SK-N-SH (cell line): ENCODE results near the gene TBPL1. TPM values are rescaled to one million over a fixed set of nuclear protein-coding genes. Genes with fewer than 3 reads are reported as not detected.
A peak's percentile ranks its signal among the peaks of the same experiment; 100 is the strongest.

Experiments used
- CTCF ChIA-PET: fragments of 300-600, 350-600 bp; formaldehyde crosslinking; extraction: SDS; loops from one replicate; lab custom pipeline; 2021; lab: Yijun Ruan, JAX
- POLR2A ChIA-PET: fragments of 350-600 bp; sonication (Branson Sonifier 250); formaldehyde crosslinking; extraction: SDS; loops from one replicate; lab custom pipeline; 2020; ENCODE audit warnings: antibody characterized with exemption, inconsistent platforms; lab: Yijun Ruan, JAX
- DNase-seq: peaks from one replicate; pipeline ENCODE4 v3.0.0; 2012
- H2AFZ ChIP-seq: fragments of 200-600 bp; sonication (generic); 2 replicates; pipeline ENCODE4 v1.8.1; 2016; ENCODE audit warnings: antibody characterized with exemption, mild to moderate bottlenecking, low read depth
- H3F3A ChIP-seq: fragments of 200-600 bp; sonication (generic); replicated peaks from 2 replicates; pipeline ENCODE3; 2016; ENCODE audit warnings: antibody characterized with exemption, mild to moderate bottlenecking; ENCODE audit not compliant: insufficient read depth
- H3K27ac ChIP-seq, 2 experiments: fragments of 200-500 bp in 1 of 2; fragments of 200-600 bp in 1 of 2; sonication (Bioruptor generic) in 1 of 2; sonication (generic), shearing (Covaris generic) in 1 of 2; 2 replicates each; pipeline versions ENCODE4 v1.5.1 to v1.6.1; 2014 to 2016; ENCODE audit warnings: low read depth in 2 of 2, inconsistent platforms in 1 of 2, low read length in 1 of 2, mild to moderate bottlenecking in 1 of 2, mixed read lengths in 1 of 2
- H3K27me3 ChIP-seq: fragments of 200-600 bp; sonication (generic), shearing (Covaris generic); 2 replicates; pipeline ENCODE4 v1.6.1; 2016; ENCODE audit warnings: mixed run types; ENCODE audit not compliant: insufficient read depth
- H3K36me3 ChIP-seq, 2 experiments: fragments of 200-500 bp in 1 of 2; fragments of 200-600 bp in 1 of 2; sonication (Bioruptor generic) in 1 of 2; sonication (generic) in 1 of 2; replicated peaks in 1 of 2; 2 replicates each; pipeline versions ENCODE3 to v1.5.1; 2014 to 2016; ENCODE audit warnings: low read length in 1 of 2, mild to moderate bottlenecking in 1 of 2; ENCODE audit not compliant: insufficient read depth in 2 of 2, control insufficient read depth in 1 of 2
- H3K4me1 ChIP-seq, 2 experiments: fragments of 200-500 bp in 1 of 2; fragments of 200-600 bp in 1 of 2; sonication (Bioruptor generic) in 1 of 2; sonication (generic), shearing (Covaris generic) in 1 of 2; 2 replicates each; pipeline versions ENCODE4 v1.5.1 to v1.6.1; 2014 to 2016; ENCODE audit warnings: low read depth in 1 of 2, low read length in 1 of 2, mixed run types in 1 of 2; ENCODE audit not compliant: insufficient read depth in 2 of 2, control insufficient read depth in 1 of 2
- H3K4me2 ChIP-seq: fragments of 200-600 bp; sonication (generic), shearing (Covaris generic); 2 replicates; pipeline ENCODE4 v1.6.1; 2017; ENCODE audit warnings: mixed run types
- H3K4me3 ChIP-seq, 2 experiments: fragments of 200-500 bp in 1 of 2; fragments of 200-600 bp in 1 of 2; sonication (Bioruptor generic) in 1 of 2; sonication (generic), shearing (Covaris generic) in 1 of 2; 2 replicates each; pipeline versions ENCODE4 v1.5.1 to v1.8.1; 2014 to 2016; ENCODE audit warnings: low read depth in 2 of 2, inconsistent platforms in 1 of 2, low read length in 1 of 2, mild to moderate bottlenecking in 1 of 2, mixed read lengths in 1 of 2, moderate library complexity in 1 of 2
- H3K79me2 ChIP-seq: fragments of 200-600 bp; sonication (generic); 2 replicates; pipeline ENCODE4 v1.8.1; 2017; ENCODE audit warnings: mild to moderate bottlenecking; ENCODE audit not compliant: insufficient read depth
- H3K9ac ChIP-seq: fragments of 200-600 bp; sonication (generic); 2 replicates; pipeline ENCODE4 v1.6.1; 2017; ENCODE audit warnings: mixed run types
- H3K9me2 ChIP-seq: fragments of 200-600 bp; sonication (generic); 2 replicates; pipeline ENCODE4 v1.6.1; 2017; ENCODE audit warnings: mixed run types
- H3K9me3 ChIP-seq: fragments of 200-600 bp; sonication (generic); 2 replicates; pipeline ENCODE4 v1.6.1; 2017; ENCODE audit warnings: mixed run types, mild to moderate bottlenecking, moderate library complexity
- H4K20me1 ChIP-seq: fragments of 200-600 bp; sonication (generic); 2 replicates; pipeline ENCODE4 v1.6.1; 2017; ENCODE audit warnings: mild to moderate bottlenecking, mixed run types; ENCODE audit not compliant: insufficient read depth
- EP300 ChIP-seq, 2 experiments: IDR thresholded peaks; 2 replicates each; pipeline versions ENCODE4 v1.4.0 to v1.6.1; 2012; ENCODE audit warnings: borderline replicate concordance in 1 of 2, low read depth in 1 of 2, low read length in 1 of 2
- FOSL2 ChIP-seq: IDR thresholded peaks from 2 replicates; pipeline ENCODE4 v1.4.0; 2012; ENCODE audit warnings: low read depth, mild to moderate bottlenecking, moderate library complexity, borderline replicate concordance
- FOXM1 ChIP-seq: IDR thresholded peaks from 2 replicates; pipeline ENCODE4 v1.4.0; 2012; ENCODE audit warnings: low read depth, mild to moderate bottlenecking
- JUND ChIP-seq: IDR thresholded peaks from 2 replicates; pipeline ENCODE4 v1.4.0; 2012
- MEF2A ChIP-seq: IDR thresholded peaks from 2 replicates; pipeline ENCODE4 v1.4.0; 2012; ENCODE audit warnings: low read depth, borderline replicate concordance
- MXI1 ChIP-seq: IDR thresholded peaks from 2 replicates; pipeline ENCODE4 v1.6.1; 2012; ENCODE audit warnings: mild to moderate bottlenecking, low read depth, low read length, improper control_type of control experiment
- NFIC ChIP-seq: IDR thresholded peaks from 2 replicates; pipeline ENCODE4 v1.4.0; 2012; ENCODE audit warnings: borderline replicate concordance
- NRF1 ChIP-seq: IDR thresholded peaks from 2 replicates; pipeline ENCODE4 v1.6.1; 2012; ENCODE audit warnings: low read depth, mild to moderate bottlenecking, low read length
- PBX3 ChIP-seq: IDR thresholded peaks from 2 replicates; pipeline ENCODE4; 2012
- POLR2AphosphoS5 ChIP-seq: IDR thresholded peaks from 2 replicates; pipeline ENCODE4 v1.6.1; 2012; ENCODE audit warnings: low read depth, low read length
- RAD21 ChIP-seq: IDR thresholded peaks from 2 replicates; pipeline ENCODE4 v1.6.1; 2012; ENCODE audit warnings: mild to moderate bottlenecking, low read length
- RCOR1 ChIP-seq: fragments of 150-350 bp; IDR thresholded peaks from 2 replicates; pipeline ENCODE4 v1.6.1; 2017; ENCODE audit warnings: antibody characterized with exemption, low read length
- RFX5 ChIP-seq: IDR thresholded peaks from 2 replicates; pipeline ENCODE4 v1.6.1; 2012; ENCODE audit warnings: mild to moderate bottlenecking, improper control_type of control experiment, low read length
- RXRA ChIP-seq: IDR thresholded peaks from 2 replicates; pipeline ENCODE4 v1.4.0; 2012; ENCODE audit warnings: low read depth, mild to moderate bottlenecking, borderline replicate concordance
- SMC3 ChIP-seq: IDR thresholded peaks from 2 replicates; pipeline ENCODE4 v1.6.1; 2012; ENCODE audit warnings: low read depth, low read length, improper control_type of control experiment
- TCF12 ChIP-seq: IDR thresholded peaks from 2 replicates; pipeline ENCODE4 v1.4.0; 2012
- USF2 ChIP-seq: fragments of 150-350 bp; IDR thresholded peaks from 2 replicates; pipeline ENCODE4 v1.6.1; 2017; ENCODE audit warnings: antibody characterized with exemption, low read length, low read depth, borderline replicate concordance
- YY1 ChIP-seq: IDR thresholded peaks from 2 replicates; pipeline ENCODE4 v1.4.0; 2012; ENCODE audit warnings: low read depth, mild to moderate bottlenecking
- WGBS: methylation state at CpG from one replicate; pipeline ENCODE4 v1.1.6; 2017; ENCODE audit warnings: low lambda C conversion rate; 5-methylcytosine and 5-hydroxymethylcytosine counted together
- polyA plus RNA-seq, 3 experiments: library from polyadenylated mRNA; depleted of rRNA; stranded (reverse); fragments of >200 nt; gene quantifications; 2 replicates each; pipeline ENCODE4 v1.2.3, GENCODE V29; 2012
- TF ChIP-seq, protein P1 (sequence below): IDR thresholded peaks from 2 replicates; pipeline ENCODE4 v1.4.0; 2012; ENCODE audit warnings: low read depth
- TF ChIP-seq, protein P2 (sequence below): fragments of 150-350 bp; IDR thresholded peaks from 2 replicates; pipeline ENCODE4 v1.6.1; 2016; ENCODE audit warnings: mild to moderate bottlenecking, low read depth, low read length
- TF ChIP-seq, protein P3 (sequence below): IDR thresholded peaks from 2 replicates; pipeline ENCODE4 v1.4.0; 2012; ENCODE audit warnings: low read depth, borderline replicate concordance

Gene TBPL1
- polyA plus RNA-seq, 1 of the 3 experiments (the other 2 are of a cell fraction) = 16.3 TPM

DNA sequence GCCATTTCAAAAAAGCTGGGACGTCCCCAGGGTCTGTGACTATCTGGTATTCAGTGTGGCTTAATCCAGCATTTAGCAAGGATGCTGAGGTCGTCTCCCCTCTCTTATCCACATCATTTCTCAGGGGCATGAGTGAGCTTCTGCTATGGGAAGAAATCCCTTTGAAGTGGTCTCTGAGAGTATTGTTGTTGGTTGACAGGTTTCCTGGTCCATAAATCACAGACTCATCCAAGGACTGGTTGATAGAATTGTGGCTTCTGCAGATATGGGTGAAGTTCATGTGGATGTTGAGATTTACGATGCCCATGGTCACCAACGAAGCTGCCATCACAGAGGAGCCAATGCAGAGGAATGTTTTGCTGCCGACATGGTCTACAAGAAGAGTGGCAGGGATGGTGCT is 75.4 kb downstream of the TBPL1 start:
- Histone ChIP-seq H3K4me3 (no peak overlapping the region), H3K27me3 (no peaks in the 10 kb centered on the region), H3K4me2 (no peak overlapping the region), H3K79me2 (no peaks in the 10 kb centered on the region), H3K4me1 (peaks cover 3 to 4% of the 10 kb centered on the region in 2 experiments; a peak in 1 of 4 replicates), H3K9ac (no peak overlapping the region), H4K20me1 (no peaks in the 10 kb centered on the region), H3K27ac (no peak overlapping the region), H3F3A (no peaks in the 10 kb centered on the region), H3K9me3 (no peaks in the 10 kb centered on the region), H3K36me3 (no peaks in the 10 kb centered on the region)
- 74% methylated on average over 5 of the region's 5 CpGs for WGBS
- no peak for DNase-seq
- CTCF ChIA-PET = interaction anchor here (1.6 kb wide), 1 partner anchor 69 kb away, joined by 7 read pairs; no protein-coding TSS in a partner anchor
- POLR2A ChIA-PET = no interaction called here
- TF ChIP-seq, protein P1, sequence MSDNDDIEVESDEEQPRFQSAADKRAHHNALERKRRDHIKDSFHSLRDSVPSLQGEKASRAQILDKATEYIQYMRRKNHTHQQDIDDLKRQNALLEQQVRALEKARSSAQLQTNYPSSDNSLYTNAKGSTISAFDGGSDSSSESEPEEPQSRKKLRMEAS = no peak
- TF ChIP-seq NRF1 (no peak), RFX5 (no peak), SMC3 (no peak), JUND (no peak), TCF12 (no peak), RXRA (no peak), POLR2AphosphoS5 (no peak), USF2 (no peak), FOXM1 (no peak), YY1 (no peak), EP300 (IDR thresholded peaks at IDR 0.05; ENCODE audit: borderline replicate concordance in 1 of 2, low read depth in 1 of 2, low read length in 1 of 2) (no peak), RAD21 (no peak)
- TF ChIP-seq, protein P2, sequence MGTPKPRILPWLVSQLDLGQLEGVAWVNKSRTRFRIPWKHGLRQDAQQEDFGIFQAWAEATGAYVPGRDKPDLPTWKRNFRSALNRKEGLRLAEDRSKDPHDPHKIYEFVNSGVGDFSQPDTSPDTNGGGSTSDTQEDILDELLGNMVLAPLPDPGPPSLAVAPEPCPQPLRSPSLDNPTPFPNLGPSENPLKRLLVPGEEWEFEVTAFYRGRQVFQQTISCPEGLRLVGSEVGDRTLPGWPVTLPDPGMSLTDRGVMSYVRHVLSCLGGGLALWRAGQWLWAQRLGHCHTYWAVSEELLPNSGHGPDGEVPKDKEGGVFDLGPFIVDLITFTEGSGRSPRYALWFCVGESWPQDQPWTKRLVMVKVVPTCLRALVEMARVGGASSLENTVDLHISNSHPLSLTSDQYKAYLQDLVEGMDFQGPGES = no peak
- TF ChIP-seq, all 33 proteins: peak for 0
- no peak overlapping the region for H2AFZ ChIP-seq
- no peaks in the 10 kb centered on the region for H3K9me2 ChIP-seq

- Histone ChIP-seq H3K27me3 (no peaks in the 10 kb centered on the region), H3K27ac (peak overlapping the region in 1 of 2 experiments; percentile 21; a peak in 1 of 4 replicates), H3K4me2 (peak overlapping the region; percentile 66), H3K9ac (no peak overlapping the region), H3K9me2 (no peaks in the 10 kb centered on the region), H3F3A (no peaks in the 10 kb centered on the region), H3K4me3 (no peak overlapping the region), H4K20me1 (no peaks in the 10 kb centered on the region), H3K4me1 (peaks cover 3 to 4% of the 10 kb centered on the region in 2 experiments; a peak in 1 of 4 replicates), H3K9me3 (no peaks in the 10 kb centered on the region), H3K79me2 (no peaks in the 10 kb centered on the region), H3K36me3 (no peaks in the 10 kb centered on the region), H2AFZ (no peak overlapping the region)
- ChIA-PET CTCF (no interaction called here), POLR2A (no interaction called here)
- TF ChIP-seq JUND = peak; percentile 63
- TF ChIP-seq RFX5 = no peak
- TF ChIP-seq, protein P3, sequence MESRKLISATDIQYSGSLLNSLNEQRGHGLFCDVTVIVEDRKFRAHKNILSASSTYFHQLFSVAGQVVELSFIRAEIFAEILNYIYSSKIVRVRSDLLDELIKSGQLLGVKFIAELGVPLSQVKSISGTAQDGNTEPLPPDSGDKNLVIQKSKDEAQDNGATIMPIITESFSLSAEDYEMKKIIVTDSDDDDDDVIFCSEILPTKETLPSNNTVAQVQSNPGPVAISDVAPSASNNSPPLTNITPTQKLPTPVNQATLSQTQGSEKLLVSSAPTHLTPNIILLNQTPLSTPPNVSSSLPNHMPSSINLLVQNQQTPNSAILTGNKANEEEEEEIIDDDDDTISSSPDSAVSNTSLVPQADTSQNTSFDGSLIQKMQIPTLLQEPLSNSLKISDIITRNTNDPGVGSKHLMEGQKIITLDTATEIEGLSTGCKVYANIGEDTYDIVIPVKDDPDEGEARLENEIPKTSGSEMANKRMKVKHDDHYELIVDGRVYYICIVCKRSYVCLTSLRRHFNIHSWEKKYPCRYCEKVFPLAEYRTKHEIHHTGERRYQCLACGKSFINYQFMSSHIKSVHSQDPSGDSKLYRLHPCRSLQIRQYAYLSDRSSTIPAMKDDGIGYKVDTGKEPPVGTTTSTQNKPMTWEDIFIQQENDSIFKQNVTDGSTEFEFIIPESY = no peak
- no peak for TF ChIP-seq FOXM1
- TF ChIP-seq FOSL2 = 0 out of 2 replicates have a peak, but pooled peaks have one; percentile 27
- TF ChIP-seq MEF2A = no peak
- no peak for TF ChIP-seq RCOR1
- TF ChIP-seq YY1 = no peak
- TF ChIP-seq TCF12 = peak; percentile 84
- TF ChIP-seq EP300 (IDR thresholded peaks at IDR 0.05; ENCODE audit: borderline replicate concordance in 1 of 2, low read depth in 1 of 2, low read length in 1 of 2) = peak in 1 of 2 experiments; percentile 56; a peak in 1 of 4 replicates
- TF ChIP-seq NRF1 = no peak
- peak; percentile 76 for TF ChIP-seq NFIC
- no peak for TF ChIP-seq MXI1
- peak; percentile 84 for TF ChIP-seq PBX3
- DNase-seq = peak; percentile 13
- 40% methylated on average over 6 of the region's 6 CpGs for WGBS
Observed at GRCh38 chr6:134029495-134030455, 76.8 kb downstream of the TBPL1 start.
